GM23338 (cell line): ENCODE data around the gene ADD3. TPM values are rescaled to one million over a fixed set of nuclear protein-coding genes. Genes with fewer than 3 reads are reported as not detected.

Source experiments
- ATAC-seq: fragments of 200-7000 bp; cut with Tn5 transposase; 3 replicates; pipeline ENCODE4 v1.9.1; 2020
- DNase-seq: peaks from one replicate; pipeline ENCODE4 v3.0.0-alpha.2; 2015; ENCODE audit warnings: low spot score
- H2AFZ ChIP-seq: fragments of 200-600 bp; sonication (generic); 2 replicates; pipeline ENCODE4 v1.8.0; 2016; ENCODE audit warnings: antibody characterized with exemption, mild to moderate bottlenecking, moderate library complexity
- H3F3A ChIP-seq: fragments of 200-600 bp; sonication (generic); replicated peaks from 2 replicates; pipeline ENCODE4 v1.8.0; 2017; ENCODE audit warnings: antibody characterized with exemption, mixed run types, low read depth
- H3K27ac ChIP-seq: fragments of 200-600 bp; sonication (generic); 2 replicates; pipeline ENCODE4 v1.6.1; 2016; ENCODE audit warnings: low read depth
- H3K27me3 ChIP-seq: fragments of 200-600 bp; sonication (generic); 2 replicates; pipeline ENCODE4 v1.8.0; 2016; ENCODE audit warnings: mild to moderate bottlenecking, mixed run types, moderate library complexity; ENCODE audit not compliant: insufficient read depth
- H3K36me3 ChIP-seq: fragments of 200-600 bp; sonication (generic); 2 replicates; pipeline ENCODE4 v1.8.0; 2016; ENCODE audit warnings: mild to moderate bottlenecking; ENCODE audit not compliant: insufficient read depth
- H3K4me1 ChIP-seq: fragments of 200-600 bp; sonication (generic); 2 replicates; pipeline ENCODE4 v1.8.0; 2016; ENCODE audit warnings: mild to moderate bottlenecking, moderate library complexity; ENCODE audit not compliant: insufficient read depth
- H3K4me2 ChIP-seq: fragments of 200-600 bp; sonication (generic); 2 replicates; pipeline ENCODE4 v1.7.1; 2017; ENCODE audit warnings: mixed run types
- H3K4me3 ChIP-seq: fragments of 200-600 bp; sonication (generic); 2 replicates; pipeline ENCODE4 v1.6.1; 2016; ENCODE audit warnings: mixed run types
- H3K79me2 ChIP-seq: fragments of 200-600 bp; sonication (generic); replicated peaks from 2 replicates; pipeline ENCODE4 v1.8.0; 2017; ENCODE audit warnings: mild to moderate bottlenecking; ENCODE audit not compliant: insufficient read depth
- H3K9me2 ChIP-seq: fragments of 200-600 bp; sonication (generic); 2 replicates; pipeline ENCODE4 v1.8.0; 2017; ENCODE audit not compliant: insufficient read depth
- H4K20me1 ChIP-seq: fragments of 200-600 bp; sonication (generic); replicated peaks from 2 replicates; pipeline ENCODE4 v1.8.0; 2017; ENCODE audit warnings: mild to moderate bottlenecking; ENCODE audit not compliant: insufficient read depth
- H3K27ac Mint-ChIP-seq: 2 replicates; pipeline ENCODE4 v1.8.0; 2020; ENCODE audit warnings: inconsistent platforms, mild to moderate bottlenecking, moderate library complexity, mixed read lengths
- H3K27me3 Mint-ChIP-seq: 3 replicates; pipeline ENCODE4 v1.8.0; 2022; ENCODE audit warnings: low read depth, mild to moderate bottlenecking, moderate library complexity, mixed read lengths, inconsistent platforms; ENCODE audit not compliant: insufficient read depth, poor library complexity
- H3K36me3 Mint-ChIP-seq: 3 replicates; pipeline ENCODE4 v1.8.0; 2021; ENCODE audit warnings: low read depth, mild to moderate bottlenecking, inconsistent platforms, moderate library complexity, mixed read lengths
- H3K4me1 Mint-ChIP-seq: 3 replicates; pipeline ENCODE4 v1.8.0; 2020; ENCODE audit warnings: mild to moderate bottlenecking, inconsistent platforms, mixed read lengths
- H3K4me3 Mint-ChIP-seq: 3 replicates; pipeline ENCODE4 v1.8.0; 2021; ENCODE audit warnings: moderate library complexity, mild to moderate bottlenecking, inconsistent platforms, mixed read lengths
- H3K9me3 Mint-ChIP-seq: 3 replicates; pipeline ENCODE4 v1.8.0; 2020; ENCODE audit warnings: moderate library complexity, mild to moderate bottlenecking, inconsistent platforms, mixed read lengths
- CTCF ChIP-seq, 2 experiments: fragments of 200-600 bp in 1 of 2; sonication (generic) in 1 of 2; conservative IDR thresholded peaks; 2 replicates each; pipeline versions ENCODE4 v1.5.1 to v1.6.1; 2016 to 2017; ENCODE audit warnings: antibody characterized with exemption in 2 of 2, low read depth in 2 of 2, mild to moderate bottlenecking in 2 of 2, moderate library complexity in 1 of 2
- EZH2 ChIP-seq: fragments of 200-600 bp; sonication (generic); IDR thresholded peaks from one replicate; pipeline ENCODE4 v1.8.0; 2017; ENCODE audit warnings: antibody characterized with exemption, mild to moderate bottlenecking, low read depth; ENCODE audit not compliant: unreplicated experiment
- JUNB ChIP-seq: IDR thresholded peaks from one replicate; pipeline ENCODE4 v1.6.1; 2016; ENCODE audit warnings: antibody characterized with exemption; ENCODE audit not compliant: unreplicated experiment
- REST ChIP-seq: IDR thresholded peaks from one replicate; pipeline ENCODE4 v1.6.1; 2018; ENCODE audit warnings: antibody characterized with exemption; ENCODE audit not compliant: unreplicated experiment
- ZNF114 ChIP-seq: fragments of 250-450 bp; sonication (Bioruptor Pico); IDR thresholded peaks from 2 replicates; pipeline ENCODE4 v1.5.0; 2020; ENCODE audit warnings: mild to moderate bottlenecking, moderate library complexity
- polyA plus RNA-seq: library from polyadenylated mRNA; unstranded; fragments of >200 nt; fragmentation: Nextera tagmentation; extraction: Ambion mirVana; gene quantifications from 2 replicates; pipeline ENCODE4 v1.2.1, GENCODE V29; 2016
- small RNA-seq: library from RNA; depleted of rRNA; stranded (forward); fragments of <200 nt; gene quantifications from one replicate; pipeline ENCODE3, GENCODE V24; 2014; ENCODE audit warnings: low replicate concordance
- total RNA-seq: library from RNA; depleted of rRNA; stranded (reverse); fragments of >200 nt; shearing (Covaris generic); gene quantifications from 2 replicates; pipeline ENCODE4 v1.2.3, GENCODE V29; 2014; rRNA removed

ADD3 gene
- total and polyA plus RNA-seq, 2 experiments from 2014 or later = 68.5 to 767 TPM

- H3K4me2 ChIP-seq = no peak overlapping the region
- no peaks in the 10 kb centered on the region for H3K9me2 ChIP-seq
- Mint-ChIP-seq H3K36me3 (no peaks in the 10 kb centered on the region), H3K27ac (no peak overlapping the region), H3K4me3 (no peak overlapping the region), H3K4me1 (no peaks in the 10 kb centered on the region), H3K9me3 (no peaks in the 10 kb centered on the region), H3K27me3 (no peaks in the 10 kb centered on the region)
- TF ChIP-seq JUNB (no peak), CTCF (conservative IDR thresholded peaks at IDR 0.05; ENCODE audit: low read depth in 2 of 2) (no peak), REST (no peak), EZH2 (no peak), ZNF114 (CRISPR knock-in tag) (no peak)
- no peak overlapping the region for H2AFZ ChIP-seq
- H3K4me1 ChIP-seq = no peaks in the 10 kb centered on the region
- H4K20me1 ChIP-seq = no peaks in the 10 kb centered on the region
- H3K4me3 ChIP-seq = no peak overlapping the region
- no peak for ATAC-seq
- H3K27me3 ChIP-seq = peaks cover 22% of the 10 kb centered on the region
- no peaks in the 10 kb centered on the region for H3K79me2 ChIP-seq
- H3K36me3 ChIP-seq = no peaks in the 10 kb centered on the region
- H3F3A ChIP-seq = no peaks in the 10 kb centered on the region
- no peak overlapping the region for H3K27ac ChIP-seq
- DNase-seq = no peak
Observed at GRCh38 chr10:110184398-110184797, 176.6 kb downstream of the ADD3 start.

Small RNA genes within 50 kb of the gene (small RNA-seq; reads per million reads assigned to genes)
- gene SNRPGP12 = not detected

Other genes with a start within 250 kb of the ADD3 start
- 55.8 and 60.5 TPM in 2 replicates for gene XPNPEP1, start 84.5 kb upstream of the ADD3 start, total RNA-seq
- gene XPNPEP1, start 84.5 kb upstream of the ADD3 start, polyA plus RNA-seq = 16.4 and 17.5 TPM in 2 replicates
- gene MXI1, start 199.6 kb downstream of the ADD3 start, total RNA-seq = 5.1 and 6.9 TPM in 2 replicates
- gene MXI1, start 199.6 kb downstream of the ADD3 start, polyA plus RNA-seq = 8.5 and 8.6 TPM in 2 replicates